LNCAP (cell line): ENCODE data around the gene PIK3AP1.

Experiments
- CTCF ChIP-seq: fragments of 450-650 bp; IDR thresholded peaks from 2 replicates; pipeline ENCODE4 v1.5.1; 2017; ENCODE audit warnings: mild to moderate bottlenecking

PIK3AP1 gene

DNA sequence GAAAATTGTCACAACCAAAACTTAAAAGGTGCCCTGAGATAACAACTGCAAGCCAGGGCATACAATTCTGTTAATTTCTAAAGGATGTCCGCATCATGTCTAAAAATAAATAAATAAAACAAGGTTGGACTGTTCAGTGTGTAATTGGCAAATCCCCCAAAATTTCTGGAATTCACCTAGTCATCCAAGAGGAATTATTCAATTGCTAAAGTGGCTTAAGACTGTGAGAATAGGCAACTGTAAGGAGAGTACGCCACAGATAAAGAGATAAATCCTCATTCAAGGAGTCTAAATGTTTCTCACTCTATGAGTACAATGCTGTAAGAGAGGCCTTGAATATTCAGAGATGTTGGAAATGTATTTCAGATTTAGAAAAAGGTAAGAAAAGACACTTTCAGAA is 37.2 kb downstream of the PIK3AP1 start:
- TF ChIP-seq CTCF = no peak

GRCh38 chr10:96681524-96681923 is 38.8 kb downstream of the PIK3AP1 start:
- no peak for TF ChIP-seq CTCF

GRCh38 chr10:96678725-96679124 is 41.6 kb downstream of the PIK3AP1 start:
- no peak for TF ChIP-seq CTCF

DNA sequence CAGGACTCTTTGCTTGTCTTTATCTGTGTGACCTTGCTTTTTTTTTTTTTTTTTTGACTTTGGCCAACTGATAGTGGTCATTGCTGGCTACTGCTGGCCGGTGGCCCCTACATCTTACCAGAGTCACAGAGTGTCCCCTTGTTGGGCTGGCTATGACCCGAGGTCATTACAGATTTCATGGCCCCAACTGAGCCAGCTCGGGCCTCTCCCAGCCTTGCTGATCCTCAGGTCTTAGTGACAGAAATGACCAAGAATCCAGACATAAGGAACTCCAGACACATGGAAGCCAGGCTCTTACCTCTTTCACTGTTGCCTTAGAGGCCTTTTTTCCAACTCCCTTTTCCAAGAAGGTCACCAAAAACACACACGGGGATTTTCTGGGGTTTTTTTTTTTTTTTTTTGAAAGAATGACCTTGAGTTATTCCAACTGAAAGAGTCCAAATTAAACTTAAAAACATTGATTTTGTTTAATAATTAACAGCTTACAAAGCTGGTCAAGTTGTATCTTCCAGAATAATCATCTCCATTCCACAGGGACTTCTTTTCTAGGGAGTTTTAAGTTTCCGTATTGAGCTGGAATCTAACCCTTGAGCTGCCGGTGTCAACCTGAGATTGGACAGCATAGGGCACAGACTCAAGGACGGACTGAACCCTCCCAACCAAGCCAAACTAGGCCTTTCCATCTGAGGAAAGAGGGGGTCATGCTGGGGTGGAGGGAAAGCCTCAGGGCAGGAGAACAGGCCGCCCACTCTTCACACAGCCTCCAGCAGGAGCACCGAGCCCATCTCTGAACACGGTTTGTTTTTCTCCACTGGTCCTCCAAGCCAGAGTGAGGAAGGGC is 43.8 kb downstream of the PIK3AP1 start:
- no peak for TF ChIP-seq CTCF

- TF ChIP-seq CTCF = no peak
These were observed 44.5 kb downstream of the PIK3AP1 start for GRCh38 chr10:96675846-96676245.

- no peak for TF ChIP-seq CTCF
These were observed 46.8 kb downstream of the PIK3AP1 start for GRCh38 chr10:96673318-96674099.

DNA sequence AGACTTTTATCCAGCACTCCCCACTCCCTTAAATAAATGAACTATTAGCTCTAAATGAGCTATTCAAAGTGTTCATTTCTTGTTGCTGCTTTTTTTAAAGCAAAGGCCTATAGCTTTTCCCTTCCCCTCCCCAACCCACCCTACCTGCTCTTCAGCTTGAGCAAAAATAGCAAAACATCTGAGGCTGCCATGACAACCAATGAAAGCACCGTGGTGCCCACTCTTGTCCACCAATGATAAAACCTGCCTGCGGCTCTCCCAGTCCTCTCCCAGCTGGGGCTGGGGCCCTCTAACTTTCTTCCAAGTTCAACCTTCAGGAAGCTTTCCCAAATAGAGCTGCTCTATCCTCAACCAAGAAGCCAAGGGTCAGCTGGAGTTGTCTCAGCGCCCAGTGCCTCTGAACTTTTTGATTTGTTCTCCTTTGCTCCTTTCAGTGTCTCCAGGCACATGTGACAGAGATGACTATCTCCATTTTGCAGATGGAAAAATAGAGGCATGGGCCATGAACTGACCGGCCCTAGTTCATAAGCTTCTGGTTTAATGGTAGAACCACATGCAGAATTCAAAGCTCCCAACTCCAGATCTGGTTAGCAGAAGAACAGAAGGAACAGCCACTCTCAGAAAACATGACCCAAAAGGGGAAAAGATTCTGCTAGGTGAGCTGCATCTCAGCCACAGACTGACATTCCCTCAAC is 47.7 kb downstream of the PIK3AP1 start:
- TF ChIP-seq CTCF = no peak
